Hypothalamus (tissue), 51 donors: ENCODE results near the gene SRGAP2.
"Not testable (repeated sequence)": the region's sequence is repeated elsewhere in the genome, so short reads cannot be mapped to it uniquely, and the experiment has no call there.

Source experiments
- DNase-seq, 51 donors: peaks; one replicate each; lab custom pipeline; 2025; lab: John Stamatoyannopoulos, UW

Gene SRGAP2

GRCh38 chr1:206203364-206204158, at the start of gene SRGAP2:
Gene SRGAP2 (plus strand): TSS chr1:206203541. CDS start chr1:206205971, 2,430 bp downstream.
- DNase-seq = peak in 19 of 51 donors; percentile 9 to 68 (median 44)

- not testable (repeated sequence) for DNase-seq
These were observed 35.9 kb upstream of the SRGAP2 start for GRCh38 chr1:206167350-206168029.

GRCh38 chr1:206169794-206170193, 33.5 kb upstream of the SRGAP2 start:
- not testable (repeated sequence) for DNase-seq

GRCh38 chr1:206173110-206173719, 30.1 kb upstream of the SRGAP2 start:
- DNase-seq = not testable (repeated sequence)

- peak in 2 of 51 donors; percentile 2 to 3 for DNase-seq
These were observed 29.0 kb upstream of the SRGAP2 start for GRCh38 chr1:206174182-206174868.

GRCh38 chr1:206175459-206176113, 27.8 kb upstream of the SRGAP2 start:
- DNase-seq = not testable (repeated sequence)

- DNase-seq = not testable (repeated sequence)
These were observed 27.2 kb upstream of the SRGAP2 start for GRCh38 chr1:206176114-206176502.

- not testable (repeated sequence) for DNase-seq
These were observed 25.0 kb upstream of the SRGAP2 start for GRCh38 chr1:206178061-206178989.

- not testable (repeated sequence) for DNase-seq
These were observed 23.7 kb upstream of the SRGAP2 start for GRCh38 chr1:206179666-206180065.

GRCh38 chr1:206182368-206183317, 20.7 kb upstream of the SRGAP2 start:
- DNase-seq = not testable (repeated sequence)

GRCh38 chr1:206183788-206184187, 19.6 kb upstream of the SRGAP2 start:
- DNase-seq = not testable (repeated sequence)

- not testable (repeated sequence) for DNase-seq
These were observed 17.6 kb upstream of the SRGAP2 start for GRCh38 chr1:206185778-206186177.

- DNase-seq = not testable (repeated sequence)
These were observed 16.5 kb upstream of the SRGAP2 start for GRCh38 chr1:206186826-206187225.

- not testable (repeated sequence) for DNase-seq
These were observed 8.2 kb upstream of the SRGAP2 start for GRCh38 chr1:206195182-206195581.

GRCh38 chr1:206196748-206197424, 6.5 kb upstream of the SRGAP2 start:
- not testable (repeated sequence) for DNase-seq

- peak; percentile 46 to 100 (median 96) for DNase-seq
These were observed 465 bp upstream of the SRGAP2 start, which contains the start of gene FAM72A for GRCh38 chr1:206202789-206203363. Gene FAM72A (minus strand): TSS chr1:206202839. CDS start chr1:206202025, 814 bp downstream.

- not testable (repeated sequence) for DNase-seq
These were observed 794 bp downstream of the SRGAP2 start for GRCh38 chr1:206204159-206204511.
